8988T (cell line): ENCODE results near the gene NUTM2A.
"Not testable (repeated sequence)": the region's sequence is repeated elsewhere in the genome, so short reads cannot be mapped to it uniquely, and the experiment has no call there.

Experiments
- DNase-seq: peaks from one replicate; pipeline ENCODE4 v3.0.0; 2011

The NUTM2A gene

GRCh38 chr10:87225148-87225547, at the start of gene NUTM2A:
TSS of gene NUTM2A (plus strand) at chr10:87225448. CDS start at chr10:87225831, 383 bp downstream.
- DNase-seq: not testable (repeated sequence)

- DNase-seq: not testable (repeated sequence)
Observed at GRCh38 chr10:87177587-87177986, 47.7 kb upstream of the NUTM2A start.

GRCh38 chr10:87184421-87184820, 40.8 kb upstream of the NUTM2A start:
- DNase-seq: not testable (repeated sequence)

GRCh38 chr10:87186016-87186415, 39.2 kb upstream of the NUTM2A start:
- not testable (repeated sequence) for DNase-seq

GRCh38 chr10:87187573-87187972, 37.7 kb upstream of the NUTM2A start:
- not testable (repeated sequence) for DNase-seq

GRCh38 chr10:87191841-87192240, 33.4 kb upstream of the NUTM2A start:
- DNase-seq: not testable (repeated sequence)

GRCh38 chr10:87200924-87201323, 24.3 kb upstream of the NUTM2A start:
- DNase-seq: not testable (repeated sequence)

GRCh38 chr10:87204801-87205200, 20.4 kb upstream of the NUTM2A start:
- DNase-seq: not testable (repeated sequence)

- DNase-seq: not testable (repeated sequence)
Observed at GRCh38 chr10:87206922-87207321, 18.3 kb upstream of the NUTM2A start.

- DNase-seq: not testable (repeated sequence)
Observed at GRCh38 chr10:87210309-87210708, 14.9 kb upstream of the NUTM2A start.

- not testable (repeated sequence) for DNase-seq
Observed at GRCh38 chr10:87211848-87212247, 13.4 kb upstream of the NUTM2A start.

- DNase-seq: not testable (repeated sequence)
Observed at GRCh38 chr10:87213150-87213765, 12.0 kb upstream of the NUTM2A start.

GRCh38 chr10:87213806-87214205, 11.4 kb upstream of the NUTM2A start:
- not testable (repeated sequence) for DNase-seq

- DNase-seq: not testable (repeated sequence)
Observed at GRCh38 chr10:87216120-87216519, 9.1 kb upstream of the NUTM2A start.

GRCh38 chr10:87219370-87219769, 5.9 kb upstream of the NUTM2A start:
- not testable (repeated sequence) for DNase-seq

GRCh38 chr10:87222789-87223188, 2.5 kb upstream of the NUTM2A start:
- not testable (repeated sequence) for DNase-seq

- DNase-seq: not testable (repeated sequence)
Observed at GRCh38 chr10:87228247-87228646, 3.0 kb downstream of the NUTM2A start.

- DNase-seq: not testable (repeated sequence)
Observed at GRCh38 chr10:87229211-87229610, 4.0 kb downstream of the NUTM2A start.

GRCh38 chr10:87234854-87235253, 9.6 kb downstream of the NUTM2A start:
- DNase-seq: not testable (repeated sequence)

GRCh38 chr10:87237244-87237643, 12.0 kb downstream of the NUTM2A start:
- DNase-seq: not testable (repeated sequence)

- not testable (repeated sequence) for DNase-seq
Observed at GRCh38 chr10:87239346-87239808, 14.1 kb downstream of the NUTM2A start.

- not testable (repeated sequence) for DNase-seq
Observed at GRCh38 chr10:87242192-87242591, 16.9 kb downstream of the NUTM2A start.

- DNase-seq: not testable (repeated sequence)
Observed at GRCh38 chr10:87247335-87247734, 22.1 kb downstream of the NUTM2A start.

GRCh38 chr10:87248818-87249353, 23.6 kb downstream of the NUTM2A start:
- DNase-seq: not testable (repeated sequence)
